ENCODE results near the gene CARD11.
"Not testable (repeated sequence)": the region's sequence is repeated elsewhere in the genome, so short reads cannot be mapped to it uniquely, and the experiment has no call there.

Gene CARD11

GRCh38 chr7:2965301-2965700 is 78.4 kb downstream of the CARD11 start:
- DNase-seq (ENCODE audit: low read depth, low spot score) = no peak

GRCh38 chr7:2964208-2964607 is 79.5 kb downstream of the CARD11 start:
- DNase-seq (ENCODE audit: low read depth, low spot score) = no peak

GRCh38 chr7:2962865-2963264 is 80.8 kb downstream of the CARD11 start:
- DNase-seq (ENCODE audit: low read depth, low spot score) = no peak

GRCh38 chr7:2959828-2960599 is 83.7 kb downstream of the CARD11 start:
- DNase-seq (ENCODE audit: low read depth, low spot score) = no peak

- no peak for DNase-seq (ENCODE audit: low read depth, low spot score)
Observed at GRCh38 chr7:2959103-2959680, 84.5 kb downstream of the CARD11 start.

- no peak for DNase-seq (ENCODE audit: low read depth, low spot score)
Observed at GRCh38 chr7:2958416-2959102, 85.1 kb downstream of the CARD11 start.

- DNase-seq (ENCODE audit: low read depth, low spot score) = not testable (repeated sequence)
Observed at GRCh38 chr7:2957369-2957727, 86.3 kb downstream of the CARD11 start.

- peak; percentile 48 for DNase-seq (ENCODE audit: low read depth, low spot score)
Observed at GRCh38 chr7:2956526-2957368, 86.9 kb downstream of the CARD11 start.

- no peak for DNase-seq (ENCODE audit: low read depth, low spot score)
Observed at GRCh38 chr7:2956076-2956475, 87.6 kb downstream of the CARD11 start.

- no peak for DNase-seq (ENCODE audit: low read depth, low spot score)
Observed at GRCh38 chr7:2955269-2955668, 88.4 kb downstream of the CARD11 start.

GRCh38 chr7:2954433-2954853 is 89.2 kb downstream of the CARD11 start:
- no peak for DNase-seq (ENCODE audit: low read depth, low spot score)

- DNase-seq (ENCODE audit: low read depth, low spot score) = no peak
Observed at GRCh38 chr7:2953588-2954407, 89.9 kb downstream of the CARD11 start.

- DNase-seq (ENCODE audit: low read depth, low spot score) = no peak
Observed at GRCh38 chr7:2953099-2953498, 90.6 kb downstream of the CARD11 start.

- no peak for DNase-seq (ENCODE audit: low read depth, low spot score)
Observed at GRCh38 chr7:2952316-2952715, 91.4 kb downstream of the CARD11 start.

GRCh38 chr7:2950578-2950977 is 93.1 kb downstream of the CARD11 start:
- DNase-seq (ENCODE audit: low read depth, low spot score) = no peak

- DNase-seq (ENCODE audit: low read depth, low spot score) = no peak
Observed at GRCh38 chr7:2948749-2949148, 94.9 kb downstream of the CARD11 start.

GRCh38 chr7:2947058-2947780 is 96.4 kb downstream of the CARD11 start:
- DNase-seq (ENCODE audit: low read depth, low spot score) = no peak

GRCh38 chr7:2945171-2945570 is 98.5 kb downstream of the CARD11 start:
- DNase-seq (ENCODE audit: low read depth, low spot score) = no peak

- no peak for DNase-seq (ENCODE audit: low read depth, low spot score)
Observed at GRCh38 chr7:2944739-2945138, 98.9 kb downstream of the CARD11 start.

GRCh38 chr7:2943851-2944601 is 99.6 kb downstream of the CARD11 start:
- DNase-seq (ENCODE audit: low read depth, low spot score) = no peak
